ENCODE results near the gene CACNA1S.

The CACNA1S gene

GRCh38 chr1:201153474-201154388 lies 41.5 kb upstream of the CACNA1S start:
- ChIA-PET POLR2A (interaction anchor here (0.6 to 1.3 kb wide), 3 partner anchors 11 to 27 kb away, joined by 3 to 7 read pairs (median 5); partner anchors contain the start of gene ASCL5), CTCF (interaction anchor here (0.7 to 7.6 kb wide), 6 partner anchors 9 to 73 kb away, joined by 3 to 68 read pairs (median 7); no protein-coding TSS in a partner anchor)
- no peak for TF ChIP-seq CTCF (IDR thresholded peaks at IDR 0.05; ENCODE audit: insufficient read depth, low read length, missing control alignments)
- no peak for DNase-seq (ENCODE audit: low read depth, low spot score)
- H3K4me3 ChIP-seq (ENCODE audit: low read depth, low read length), result peak overlapping the region; percentile 80

- ChIA-PET POLR2A (no interaction called here), CTCF (interaction anchor here (1.2 to 7.6 kb wide), 6 partner anchors 10 to 92 kb away, joined by 3 to 68 read pairs (median 4); no protein-coding TSS in a partner anchor)
- TF ChIP-seq CTCF (IDR thresholded peaks at IDR 0.05; ENCODE audit: insufficient read depth, low read length, missing control alignments), result peak; percentile 16
- H3K4me3 ChIP-seq (ENCODE audit: low read depth, low read length), result no peak overlapping the region
- no peak for DNase-seq (ENCODE audit: low read depth, low spot score)
These were observed 37.2 kb upstream of the CACNA1S start for GRCh38 chr1:201149400-201149799.

- POLR2A ChIA-PET, result no interaction called here
- no peak overlapping the region for H3K4me3 ChIP-seq (ENCODE audit: low read depth, low read length)
- TF ChIP-seq CTCF (IDR thresholded peaks at IDR 0.05; ENCODE audit: insufficient read depth, low read length, missing control alignments), result no peak
- DNase-seq (ENCODE audit: low read depth, low spot score), result no peak
- CTCF ChIA-PET, result interaction anchor here (0.6 to 1.4 kb wide), 3 partner anchors 33 to 347 kb away, joined by 3 to 4 read pairs (median 3); no protein-coding TSS in a partner anchor
These were observed 35.3 kb upstream of the CACNA1S start for GRCh38 chr1:201147396-201148015.

- no peak for DNase-seq (ENCODE audit: low read depth, low spot score)
- no peak for TF ChIP-seq CTCF (IDR thresholded peaks at IDR 0.05; ENCODE audit: insufficient read depth, low read length, missing control alignments)
- H3K4me3 ChIP-seq (ENCODE audit: low read depth, low read length), result no peak overlapping the region
- ChIA-PET CTCF (interaction anchor here (0.9 to 1.4 kb wide), 2 partner anchors 32 to 202 kb away, joined by 3 to 4 read pairs; no protein-coding TSS in a partner anchor), POLR2A (no interaction called here)
These were observed 34.6 kb upstream of the CACNA1S start for GRCh38 chr1:201146626-201147390.

GRCh38 chr1:201145816-201146215 lies 33.6 kb upstream of the CACNA1S start:
- ChIA-PET CTCF (no interaction called here), POLR2A (no interaction called here)
- H3K4me3 ChIP-seq (ENCODE audit: low read depth, low read length), result no peak overlapping the region
- DNase-seq (ENCODE audit: low read depth, low spot score), result no peak
- no peak for TF ChIP-seq CTCF (IDR thresholded peaks at IDR 0.05; ENCODE audit: insufficient read depth, low read length, missing control alignments)
